Measurements from ENCODE around the gene SMCO1. TPM values are rescaled to one million over a fixed set of nuclear protein-coding genes. Genes with fewer than 3 reads are reported as not detected.
"Not testable (repeated sequence)": the region's sequence is repeated elsewhere in the genome, so short reads cannot be mapped to it uniquely, and the experiment has no call there.

SMCO1 gene
- polyA plus RNA-seq, 1 of the 3 experiments (the other 2 are of a cell fraction), result not detected

GRCh38 chr3:196463478-196463756 is 51.7 kb downstream of the SMCO1 start:
- WGBS (ENCODE audit: low lambda C conversion rate), result 89% methylated on average over 2 of the region's 2 CpGs
- Histone ChIP-seq H3K27ac (ENCODE audit: low read depth in 2 of 2, low read length in 1 of 2) (no peak overlapping the region), H3K9me2 (no peaks in the 10 kb centered on the region), H3K36me3 (replicated peaks in 1 of 2; ENCODE audit: control insufficient read depth in 1 of 2, insufficient read depth in 2 of 2, low read length in 1 of 2) (no peaks in the 10 kb centered on the region), H3K4me1 (ENCODE audit: control insufficient read depth in 1 of 2, insufficient read depth in 2 of 2, low read depth in 1 of 2, low read length in 1 of 2) (no peaks in the 10 kb centered on the region), H3K79me2 (ENCODE audit: insufficient read depth) (peaks cover 13% of the 10 kb centered on the region), H2AFZ (ENCODE audit: low read depth) (no peak overlapping the region), H3K27me3 (ENCODE audit: insufficient read depth) (no peaks in the 10 kb centered on the region), H3K4me3 (ENCODE audit: low read depth in 2 of 2, low read length in 1 of 2) (no peak overlapping the region), H4K20me1 (ENCODE audit: insufficient read depth) (no peaks in the 10 kb centered on the region), H3K9me3 (no peaks in the 10 kb centered on the region), H3K4me2 (no peak overlapping the region), H3F3A (replicated peaks; ENCODE audit: insufficient read depth) (no peaks in the 10 kb centered on the region), H3K9ac (no peak overlapping the region)
- POLR2A ChIA-PET, result interaction anchor here (0.7 kb wide), 1 partner anchor 180 kb away, joined by 5 read pairs; no protein-coding TSS in a partner anchor
- CTCF ChIA-PET, result no interaction called here
- no peak for DNase-seq
- TF ChIP-seq ZBTB33 (IDR thresholded peaks at IDR 0.05; ENCODE audit: borderline replicate concordance, low read depth), result no peak
- no peak for TF ChIP-seq CTCF (IDR thresholded peaks at IDR 0.05)
- no peak for TF ChIP-seq USF1 (IDR thresholded peaks at IDR 0.05; ENCODE audit: borderline replicate concordance, low read depth)
- no peak for TF ChIP-seq FOXJ3 (CRISPR knock-in tag; IDR thresholded peaks at IDR 0.05)
- no peak for TF ChIP-seq TEAD4 (IDR thresholded peaks at IDR 0.05; ENCODE audit: borderline replicate concordance, insufficient read depth)
- no peak for TF ChIP-seq EZH2phosphoT487 (IDR thresholded peaks at IDR 0.05; ENCODE audit: borderline replicate concordance, low read depth)
- no peak for TF ChIP-seq FOXM1 (IDR thresholded peaks at IDR 0.05; ENCODE audit: low read depth)
- TF ChIP-seq IRF3 (IDR thresholded peaks at IDR 0.05; ENCODE audit: low read depth, low read length), result no peak
- TF ChIP-seq CHD2 (IDR thresholded peaks at IDR 0.05; ENCODE audit: low read length, partially characterized antibody), result no peak
- TF ChIP-seq GATA2 (CRISPR knock-in tag; IDR thresholded peaks at IDR 0.05), result no peak
- no peak for TF ChIP-seq PBX3 (IDR thresholded peaks at IDR 0.05)
- no peak for TF ChIP-seq ELF1 (IDR thresholded peaks at IDR 0.05)
- TF ChIP-seq EP300 (IDR thresholded peaks at IDR 0.05; ENCODE audit: borderline replicate concordance in 1 of 2, low read depth in 1 of 2, low read length in 1 of 2), result no peak
- TF ChIP-seq RFX5 (IDR thresholded peaks at IDR 0.05; ENCODE audit: low read length), result no peak
- TF ChIP-seq FOSL2 (IDR thresholded peaks at IDR 0.05; ENCODE audit: borderline replicate concordance, low read depth), result no peak
- no peak for TF ChIP-seq YY1 (IDR thresholded peaks at IDR 0.05; ENCODE audit: low read depth)
- no peak for TF ChIP-seq TCF12 (IDR thresholded peaks at IDR 0.05)
- TF ChIP-seq RAD21 (IDR thresholded peaks at IDR 0.05; ENCODE audit: low read length), result no peak
- TF ChIP-seq MEF2A (IDR thresholded peaks at IDR 0.05; ENCODE audit: borderline replicate concordance, low read depth), result no peak
- TF ChIP-seq TAF1 (IDR thresholded peaks at IDR 0.05; ENCODE audit: borderline replicate concordance, low read depth, low read length), result no peak

GRCh38 chr3:196462680-196463477 is 52.3 kb downstream of the SMCO1 start:
- CTCF ChIA-PET; H3K9me2 ChIP-seq; H3K79me2 ChIP-seq (ENCODE audit: insufficient read depth); H3K4me2 ChIP-seq; DNase-seq; H3F3A ChIP-seq (replicated peaks; ENCODE audit: insufficient read depth); H2AFZ ChIP-seq (ENCODE audit: low read depth); H3K4me3 ChIP-seq (ENCODE audit: low read depth in 2 of 2, low read length in 1 of 2); H3K9ac ChIP-seq; H3K4me1 ChIP-seq (ENCODE audit: control insufficient read depth in 1 of 2, insufficient read depth in 2 of 2, low read depth in 1 of 2, low read length in 1 of 2); H3K27me3 ChIP-seq (ENCODE audit: insufficient read depth); H3K36me3 ChIP-seq (replicated peaks in 1 of 2; ENCODE audit: control insufficient read depth in 1 of 2, insufficient read depth in 2 of 2, low read length in 1 of 2); H4K20me1 ChIP-seq (ENCODE audit: insufficient read depth); H3K9me3 ChIP-seq; H3K27ac ChIP-seq (ENCODE audit: low read depth in 2 of 2, low read length in 1 of 2): not testable (repeated sequence)
- WGBS (ENCODE audit: low lambda C conversion rate), result 95% methylated on average over 1 of the region's 1 CpG
- POLR2A ChIA-PET, result interaction anchor here (0.7 kb wide), 1 partner anchor 180 kb away, joined by 5 read pairs; no protein-coding TSS in a partner anchor

Measured in SK-N-SH (cell line).